Measurements from ENCODE around the gene BNC2.

DNA sequence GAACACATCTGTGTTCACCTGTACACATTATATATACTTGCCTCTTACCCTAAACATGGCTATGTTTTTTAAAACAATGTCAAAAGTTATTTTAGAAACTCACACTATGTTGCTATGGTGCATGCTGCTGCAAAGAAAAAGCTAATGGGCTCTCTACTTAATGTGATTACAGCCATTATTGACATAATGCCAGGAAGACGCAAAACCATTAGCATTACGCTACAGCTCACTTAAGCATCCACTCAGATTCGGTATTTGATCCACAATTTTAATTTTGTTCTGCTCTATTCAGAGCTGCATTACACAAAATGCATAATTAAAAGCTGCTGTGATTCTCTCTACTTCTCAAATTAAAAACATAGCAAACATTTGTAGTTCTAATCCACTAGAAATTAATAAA is 395.2 kb downstream of the BNC2 start:
- TF ChIP-seq EZH2phosphoT487 (IDR thresholded peaks at IDR 0.05; ENCODE audit: borderline replicate concordance, low read depth, low read length): no peak
- TF ChIP-seq, protein P1, sequence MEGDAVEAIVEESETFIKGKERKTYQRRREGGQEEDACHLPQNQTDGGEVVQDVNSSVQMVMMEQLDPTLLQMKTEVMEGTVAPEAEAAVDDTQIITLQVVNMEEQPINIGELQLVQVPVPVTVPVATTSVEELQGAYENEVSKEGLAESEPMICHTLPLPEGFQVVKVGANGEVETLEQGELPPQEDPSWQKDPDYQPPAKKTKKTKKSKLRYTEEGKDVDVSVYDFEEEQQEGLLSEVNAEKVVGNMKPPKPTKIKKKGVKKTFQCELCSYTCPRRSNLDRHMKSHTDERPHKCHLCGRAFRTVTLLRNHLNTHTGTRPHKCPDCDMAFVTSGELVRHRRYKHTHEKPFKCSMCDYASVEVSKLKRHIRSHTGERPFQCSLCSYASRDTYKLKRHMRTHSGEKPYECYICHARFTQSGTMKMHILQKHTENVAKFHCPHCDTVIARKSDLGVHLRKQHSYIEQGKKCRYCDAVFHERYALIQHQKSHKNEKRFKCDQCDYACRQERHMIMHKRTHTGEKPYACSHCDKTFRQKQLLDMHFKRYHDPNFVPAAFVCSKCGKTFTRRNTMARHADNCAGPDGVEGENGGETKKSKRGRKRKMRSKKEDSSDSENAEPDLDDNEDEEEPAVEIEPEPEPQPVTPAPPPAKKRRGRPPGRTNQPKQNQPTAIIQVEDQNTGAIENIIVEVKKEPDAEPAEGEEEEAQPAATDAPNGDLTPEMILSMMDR (conservative IDR thresholded peaks at IDR 0.05; ENCODE audit: low read length): no peak

All from OCI-LY7 (cell line).